ENCODE results near the gene GRK4. TPM values are rescaled to one million over a fixed set of nuclear protein-coding genes. Genes with fewer than 3 reads are reported as not detected.

GRK4 gene
- total and polyA plus RNA-seq, 2 of the 8 experiments (the other 6 are each of a cell fraction or from before 2014, with no cell fraction given), result 0.77 to 1.8 TPM

DNA sequence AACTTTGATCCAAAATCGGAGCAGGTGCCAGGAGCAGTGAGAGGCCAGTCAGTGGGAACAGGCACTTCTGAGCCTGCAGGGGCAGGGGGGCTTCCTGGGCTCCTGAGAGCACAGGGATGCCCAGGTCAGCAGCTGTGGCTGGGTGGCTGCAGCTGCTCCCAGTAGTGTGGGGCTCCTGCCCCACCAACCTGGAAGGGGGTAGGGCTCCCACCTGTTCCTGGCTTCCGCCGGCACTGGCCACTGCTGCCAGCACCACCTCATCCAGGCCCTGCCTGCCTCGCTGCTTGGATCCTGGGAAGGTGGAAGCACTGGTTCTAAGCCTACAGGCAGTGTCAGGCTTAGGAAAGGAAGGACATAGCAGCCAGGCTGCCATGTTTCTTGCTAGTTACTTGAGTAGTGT lies 18.6 kb downstream of the GRK4 start:
- Histone ChIP-seq H3K4ac (replicated peaks; ENCODE audit: insufficient read length, low read depth, low read length) (no peak overlapping the region), H3K18ac (ENCODE audit: extremely low read depth, low read length) (no peak overlapping the region), H2AFZ (ENCODE audit: low read length) (no peak overlapping the region), H4K5ac (ENCODE audit: insufficient read length, low read depth, low read length) (no peak overlapping the region), H3K27ac (ENCODE audit: low read depth, low read length) (no peak overlapping the region), H3K4me1 (replicated peaks in 1 of 4; ENCODE audit: control insufficient read depth in 3 of 4, insufficient read depth in 4 of 4, low read length in 3 of 4) (no peaks in the 10 kb centered on the region), H2AK5ac (ENCODE audit: low read depth, low read length) (no peak overlapping the region), H3K23ac (ENCODE audit: insufficient read length) (no peak overlapping the region), H3K14ac (ENCODE audit: insufficient read length) (no peak overlapping the region), H4K91ac (replicated peaks; ENCODE audit: insufficient read length, low read length) (no peak overlapping the region), H3K23me2 (ENCODE audit: low read depth, low read length) (no peaks in the 10 kb centered on the region), H3K79me1 (ENCODE audit: low read depth, low read length) (no peaks in the 10 kb centered on the region), H2BK15ac (ENCODE audit: low read length) (no peak overlapping the region), H4K8ac (ENCODE audit: extremely low read depth, insufficient read depth, low read length) (no peak overlapping the region), H2BK5ac (ENCODE audit: low read depth, low read length) (no peak overlapping the region), H3K36me3 (ENCODE audit: control insufficient read depth in 2 of 4, insufficient read depth in 4 of 4, low read length in 3 of 4) (no peaks in the 10 kb centered on the region), H2BK120ac (replicated peaks; ENCODE audit: low read depth, low read length) (no peak overlapping the region), H3K56ac (replicated peaks; ENCODE audit: insufficient read length, low read depth, low read length) (no peak overlapping the region), H2BK20ac (ENCODE audit: low read length) (no peak overlapping the region), H3K79me2 (ENCODE audit: control insufficient read depth in 1 of 2, insufficient read depth in 2 of 2, low read length in 2 of 2) (no peaks in the 10 kb centered on the region), H3K9ac (replicated peaks in 1 of 4; ENCODE audit: extremely low read depth in 1 of 4, low read depth in 3 of 4, low read length in 3 of 4) (no peak overlapping the region), H3K9me3 (ENCODE audit: insufficient read depth in 2 of 2, low read depth in 1 of 2, low read length in 1 of 2) (peaks cover 0 to 1% of the 10 kb centered on the region in 2 experiments; a peak in 1 of 4 replicates), H3K27me3 (replicated peaks in 1 of 4; ENCODE audit: control insufficient read depth in 3 of 4, extremely low read depth in 1 of 4, insufficient read depth in 3 of 4, low read length in 3 of 4) (no peaks in the 10 kb centered on the region), H4K20me1 (replicated peaks in 1 of 2; ENCODE audit: control insufficient read depth in 1 of 2, insufficient read depth in 2 of 2, low read length in 2 of 2) (no peaks in the 10 kb centered on the region), H3K4me3 (ENCODE audit: extremely low read depth in 1 of 4, insufficient read depth in 2 of 4, low read depth in 3 of 4, low read length in 4 of 4) (no peak overlapping the region), H3K4me2 (ENCODE audit: insufficient read depth in 1 of 2, low read depth in 2 of 2, low read length in 2 of 2) (no peak overlapping the region), H2BK12ac (ENCODE audit: low read depth, low read length) (no peak overlapping the region)
- POLR2A ChIA-PET (ENCODE audit: partially characterized antibody), result interaction anchor here (1.3 kb wide), 1 partner anchor 18 kb away, joined by 4 read pairs; the partner anchor contains the start of genes GRK4 and NOP14
- WGBS, 2 experiments (ENCODE audit: extremely low coverage in 1 of 2, insufficient coverage in 1 of 2, insufficient read length in 1 of 2, insufficient replicate concordance in 2 of 2, low coverage in 1 of 2, low lambda C conversion rate in 2 of 2, missing lambda C conversion rate in 1 of 2), result 94% methylated on average over 4 of the region's 4 CpGs; no CpG with 5 or more reads in 1 of the 2 experiments
- DNase-seq (ENCODE audit: low read depth in 1 of 2, low spot score in 2 of 2) (no peak), FAIRE-seq (no peak)
- TF ChIP-seq SIRT6 (IDR thresholded peaks at IDR 0.05; ENCODE audit: low read length), result no peak
- TF ChIP-seq RAD21 (IDR thresholded peaks at IDR 0.05 in 1 of 2, conservative IDR thresholded peaks at IDR 0.05 in 1 of 2; ENCODE audit: low read depth in 2 of 2, low read length in 2 of 2), result no peak
- no peak for TF ChIP-seq GTF2F1 (IDR thresholded peaks at IDR 0.05; ENCODE audit: borderline replicate concordance, low read depth, low read length)
- CTCF ChIA-PET (ENCODE audit: partially characterized antibody), result interaction anchor here (0.6 to 5.6 kb wide), 4 partner anchors 13 to 55 kb away, joined by 3 to 60 read pairs (median 32); partner anchors contain the start of genes GRK4 and NOP14
